Suprapubic skin (tissue), 4 donors: Measurements from ENCODE around the gene TENM3. TPM values are rescaled to one million over a fixed set of nuclear protein-coding genes. Genes with fewer than 3 reads are reported as not detected.

Experiments
- DNase-seq, 2 donors: peaks; one replicate each; pipeline ENCODE4 v3.0.0-alpha.2; 2019; ENCODE audit warnings: low spot score in 2 of 2
- H3K27ac ChIP-seq: fragments of 200-600 bp; sonication (generic); one replicate; pipeline ENCODE4 v1.5.1; 2019
- H3K27me3 ChIP-seq: fragments of 200-600 bp; sonication (generic); one replicate; pipeline ENCODE4 v1.5.1; 2019
- H3K36me3 ChIP-seq: fragments of 200-600 bp; sonication (generic); one replicate; pipeline ENCODE4 v1.5.1; 2019
- H3K4me1 ChIP-seq: fragments of 200-600 bp; sonication (generic); one replicate; pipeline ENCODE4 v1.5.1; 2019
- H3K4me3 ChIP-seq: fragments of 200-600 bp; sonication (generic); one replicate; pipeline ENCODE4 v1.5.1; 2019; ENCODE audit warnings: mild to moderate bottlenecking
- H3K9me3 ChIP-seq: fragments of 200-600 bp; sonication (generic); one replicate; pipeline ENCODE4 v1.5.1; 2019
- EP300 ChIP-seq: sonication (generic); formaldehyde crosslinking; IDR thresholded peaks from one replicate; pipeline ENCODE4 v1.6.1; 2017; ENCODE audit warnings: antibody characterized with exemption
- POLR2A ChIP-seq, 2 donors: fragments of 450-650 bp; IDR thresholded peaks; one replicate each; pipeline ENCODE4 v1.6.1; 2017; ENCODE audit warnings: antibody characterized with exemption in 2 of 2, mild to moderate bottlenecking in 2 of 2, moderate library complexity in 2 of 2
- POLR2AphosphoS5 ChIP-seq, 3 donors: sonication (generic); formaldehyde crosslinking; IDR thresholded peaks; one replicate each; pipeline ENCODE4 v1.6.1; 2017; ENCODE audit warnings: antibody characterized with exemption in 3 of 3
- WGBS: methylation state at CpG from one replicate; pipeline ENCODE4 v1.1.5; 2018; 5-methylcytosine and 5-hydroxymethylcytosine counted together
- total RNA-seq, 4 donors: library from RNA; depleted of rRNA; stranded (reverse); fragments of >200 nt; gene quantifications; one replicate each; pipeline ENCODE4 v1.1.0, GENCODE V29; 2016
- TF ChIP-seq, protein P1 (sequence below), 2 donors: fragments of 200-600 bp in 1 of 2; fragments of 450-650 bp in 1 of 2; sonication (generic) in 1 of 2; IDR thresholded peaks; one replicate each; pipeline ENCODE4 v1.5.1; 2016 to 2019; ENCODE audit warnings: antibody characterized with exemption in 2 of 2, mild to moderate bottlenecking in 1 of 2, moderate library complexity in 1 of 2

Gene TENM3
- total RNA-seq, 4 donors from 2014 or later: 0.81 to 2.9 (median 1.8) TPM

DNA sequence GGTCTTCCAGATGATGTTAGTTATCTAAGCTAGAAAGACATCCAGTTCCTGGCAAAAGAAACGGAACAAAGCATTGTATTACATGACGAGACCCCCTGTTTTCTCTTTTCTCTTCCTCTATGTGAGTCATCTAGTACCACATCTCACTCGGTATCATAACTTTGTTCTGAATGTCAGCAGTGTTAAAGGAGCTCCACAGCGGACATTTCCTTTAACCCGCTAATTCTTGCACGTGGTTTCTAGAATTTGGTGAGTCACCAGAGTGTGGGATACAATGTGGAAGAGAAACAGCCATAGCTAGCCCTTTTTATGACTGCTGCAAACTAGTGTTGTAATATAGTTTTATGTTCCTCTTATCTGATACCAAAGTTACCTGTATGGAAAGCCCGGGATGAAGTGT lies 243.7 kb downstream of the TENM3 start:
- Histone ChIP-seq H3K9me3 (no peaks in the 10 kb centered on the region), H3K4me3 (no peak overlapping the region), H3K36me3 (no peaks in the 10 kb centered on the region), H3K27ac (no peak overlapping the region), H3K4me1 (peaks cover under 1% of the 10 kb centered on the region), H3K27me3 (no peaks in the 10 kb centered on the region)
- TF ChIP-seq, protein P1, sequence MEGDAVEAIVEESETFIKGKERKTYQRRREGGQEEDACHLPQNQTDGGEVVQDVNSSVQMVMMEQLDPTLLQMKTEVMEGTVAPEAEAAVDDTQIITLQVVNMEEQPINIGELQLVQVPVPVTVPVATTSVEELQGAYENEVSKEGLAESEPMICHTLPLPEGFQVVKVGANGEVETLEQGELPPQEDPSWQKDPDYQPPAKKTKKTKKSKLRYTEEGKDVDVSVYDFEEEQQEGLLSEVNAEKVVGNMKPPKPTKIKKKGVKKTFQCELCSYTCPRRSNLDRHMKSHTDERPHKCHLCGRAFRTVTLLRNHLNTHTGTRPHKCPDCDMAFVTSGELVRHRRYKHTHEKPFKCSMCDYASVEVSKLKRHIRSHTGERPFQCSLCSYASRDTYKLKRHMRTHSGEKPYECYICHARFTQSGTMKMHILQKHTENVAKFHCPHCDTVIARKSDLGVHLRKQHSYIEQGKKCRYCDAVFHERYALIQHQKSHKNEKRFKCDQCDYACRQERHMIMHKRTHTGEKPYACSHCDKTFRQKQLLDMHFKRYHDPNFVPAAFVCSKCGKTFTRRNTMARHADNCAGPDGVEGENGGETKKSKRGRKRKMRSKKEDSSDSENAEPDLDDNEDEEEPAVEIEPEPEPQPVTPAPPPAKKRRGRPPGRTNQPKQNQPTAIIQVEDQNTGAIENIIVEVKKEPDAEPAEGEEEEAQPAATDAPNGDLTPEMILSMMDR (IDR thresholded peaks at IDR 0.05): no peak
- 85% methylated on average over 7 of the region's 7 CpGs for WGBS
- DNase-seq: no peak

DNA sequence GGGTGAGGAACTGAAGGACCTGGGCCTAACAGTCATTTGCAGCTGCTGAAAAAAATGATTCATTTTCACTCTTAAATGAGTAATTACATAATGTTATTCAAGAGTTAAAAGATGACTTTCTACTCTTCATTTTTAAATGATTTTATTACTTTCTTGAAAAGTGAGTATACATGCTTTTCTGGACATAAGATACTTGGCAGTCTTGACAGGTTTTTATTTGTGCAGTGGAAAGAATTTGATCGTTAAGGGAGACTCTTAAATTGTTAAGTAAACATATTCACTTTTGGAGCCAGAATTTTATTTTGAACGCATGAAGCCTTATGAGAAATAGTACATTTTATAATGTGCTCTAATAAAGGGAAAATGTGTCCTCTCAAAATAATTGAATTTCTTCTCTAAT lies 245.7 kb downstream of the TENM3 start:
- H3K4me1 ChIP-seq: peaks cover 12% of the 10 kb centered on the region
- no peak overlapping the region for H3K4me3 ChIP-seq
- H3K27ac ChIP-seq: no peak overlapping the region
- DNase-seq: no peak
- H3K27me3 ChIP-seq: no peaks in the 10 kb centered on the region
- no peaks in the 10 kb centered on the region for H3K9me3 ChIP-seq
- TF ChIP-seq POLR2AphosphoS5 (IDR thresholded peaks at IDR 0.05) (no peak), EP300 (no peak), POLR2A (IDR thresholded peaks at IDR 0.05) (no peak)
- TF ChIP-seq, protein P1 (IDR thresholded peaks at IDR 0.05): no peak
- WGBS: 44% methylated on average over 2 of the region's 2 CpGs
- no peaks in the 10 kb centered on the region for H3K36me3 ChIP-seq

DNA sequence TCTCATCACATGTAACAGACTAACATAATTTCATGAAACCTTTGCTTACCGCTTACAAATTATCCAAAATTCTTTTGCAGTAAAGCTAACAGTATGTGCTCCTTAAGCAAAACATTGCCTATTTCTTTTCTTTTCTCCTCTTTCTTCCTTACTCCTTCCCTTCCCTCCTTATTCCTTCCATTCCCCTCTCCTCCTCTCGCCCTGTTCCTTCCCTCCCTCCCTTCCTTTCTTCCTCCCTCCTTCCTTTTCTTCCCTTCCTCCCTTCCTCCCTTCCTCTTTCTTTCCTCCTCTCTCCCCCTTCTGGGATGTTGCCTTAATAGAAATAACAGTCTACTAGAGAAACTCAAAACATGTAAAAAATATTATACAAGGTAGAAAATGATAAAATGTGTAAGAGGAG lies 246.4 kb downstream of the TENM3 start:
- Histone ChIP-seq H3K4me1 (peaks cover 12% of the 10 kb centered on the region), H3K36me3 (no peaks in the 10 kb centered on the region), H3K9me3 (no peaks in the 10 kb centered on the region), H3K27me3 (no peaks in the 10 kb centered on the region), H3K4me3 (no peak overlapping the region), H3K27ac (no peak overlapping the region)
- DNase-seq: no peak
- WGBS: 85% methylated on average over 2 of the region's 2 CpGs
- TF ChIP-seq, protein P1 (IDR thresholded peaks at IDR 0.05): no peak

DNA sequence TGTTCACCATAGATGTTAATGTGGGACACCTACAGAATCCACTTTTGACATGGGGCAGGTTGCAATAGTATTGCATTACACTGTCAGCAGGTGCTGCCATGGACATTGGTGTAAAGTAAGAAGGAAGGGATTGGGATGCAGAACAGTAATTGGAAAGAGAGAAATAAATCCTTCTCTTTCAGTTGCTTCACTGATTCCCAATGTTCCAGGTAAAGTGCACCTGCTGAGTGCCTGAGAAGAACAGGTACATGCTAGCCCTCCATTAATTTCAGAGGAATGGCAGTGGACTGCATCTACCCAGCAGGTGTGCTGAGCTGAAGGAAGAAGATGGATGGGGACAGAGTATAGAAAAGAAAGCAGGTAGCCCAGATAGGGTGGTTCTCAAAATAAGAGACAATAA lies 248.5 kb downstream of the TENM3 start:
- Histone ChIP-seq H3K36me3 (no peaks in the 10 kb centered on the region), H3K4me1 (peaks cover 12% of the 10 kb centered on the region), H3K27me3 (no peaks in the 10 kb centered on the region), H3K9me3 (no peaks in the 10 kb centered on the region), H3K27ac (no peak overlapping the region), H3K4me3 (no peak overlapping the region)
- DNase-seq: no peak
- TF ChIP-seq, protein P1 (IDR thresholded peaks at IDR 0.05): no peak
- TF ChIP-seq EP300 (no peak), POLR2AphosphoS5 (IDR thresholded peaks at IDR 0.05) (no peak), POLR2A (IDR thresholded peaks at IDR 0.05) (no peak)

DNA sequence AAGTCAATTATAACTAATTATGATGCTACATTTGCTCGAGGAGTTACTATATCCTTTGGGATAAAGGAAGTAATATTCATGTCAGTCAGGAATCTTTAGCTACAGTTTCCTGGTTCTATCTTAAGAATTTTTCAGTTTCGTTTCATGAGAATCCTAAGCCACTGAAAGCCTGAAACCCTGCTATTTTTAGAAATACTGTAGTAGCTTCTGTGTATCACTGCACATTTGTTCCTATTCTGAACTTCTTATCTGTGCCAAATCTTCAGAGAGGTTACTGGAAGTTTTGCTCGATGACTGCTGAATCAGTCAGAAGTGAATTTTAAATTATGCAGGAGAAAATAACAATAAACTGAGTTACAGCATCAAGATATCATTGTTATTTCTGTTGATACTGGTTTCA lies 249.2 kb downstream of the TENM3 start:
- no peaks in the 10 kb centered on the region for H3K9me3 ChIP-seq
- TF ChIP-seq POLR2A (IDR thresholded peaks at IDR 0.05): no peak
- TF ChIP-seq, protein P1 (IDR thresholded peaks at IDR 0.05): no peak
- TF ChIP-seq POLR2AphosphoS5 (IDR thresholded peaks at IDR 0.05): no peak
- no peak for TF ChIP-seq EP300
- no peak for DNase-seq
- no peak overlapping the region for H3K4me3 ChIP-seq
- no peaks in the 10 kb centered on the region for H3K36me3 ChIP-seq
- H3K27me3 ChIP-seq: no peaks in the 10 kb centered on the region
- WGBS: 3% methylated on average over 3 of the region's 3 CpGs
- no peak overlapping the region for H3K27ac ChIP-seq
- peaks cover 12% of the 10 kb centered on the region for H3K4me1 ChIP-seq
